Neural cell (in vitro differentiated cells): ENCODE data around the gene CTXND1.

Experiments
- CTCF ChIP-seq: fragments of 450-650 bp; IDR thresholded peaks from 2 replicates; pipeline ENCODE4 v1.5.1; 2014; ENCODE audit warnings: antibody characterized with exemption, mild to moderate bottlenecking, moderate library complexity; ENCODE audit not compliant: poor library complexity, severe bottlenecking
- EP300 ChIP-seq: fragments of 450-650 bp; conservative IDR thresholded peaks from 2 replicates; pipeline ENCODE4 v1.6.1; 2014; ENCODE audit warnings: antibody characterized with exemption, mild to moderate bottlenecking, moderate library complexity; ENCODE audit not compliant: poor library complexity, severe bottlenecking
- EZH2 ChIP-seq: fragments of 200-600, 300-800 bp; shearing (Covaris generic), sonication (generic); IDR thresholded peaks from 2 replicates; pipeline ENCODE4 v1.6.1; 2014; ENCODE audit warnings: antibody characterized with exemption, low read length, borderline replicate concordance, mild to moderate bottlenecking; ENCODE audit not compliant: insufficient read depth, poor library complexity, severe bottlenecking
- POLR2AphosphoS5 ChIP-seq: IDR thresholded peaks from 2 replicates; pipeline ENCODE4 v1.6.1; 2012
- RAD21 ChIP-seq: fragments of 450-650 bp; conservative IDR thresholded peaks from 2 replicates; pipeline ENCODE4 v1.6.1; 2014; ENCODE audit warnings: antibody characterized with exemption, mild to moderate bottlenecking, moderate library complexity
- REST ChIP-seq: IDR thresholded peaks from 2 replicates; pipeline ENCODE4 v1.6.1; 2012; ENCODE audit warnings: borderline replicate concordance
- TAF1 ChIP-seq: IDR thresholded peaks from 2 replicates; pipeline ENCODE4 v1.6.1; 2012; ENCODE audit warnings: low read depth

- TF ChIP-seq CTCF (no peak), EP300 (no peak), TAF1 (no peak), EZH2 (no peak), RAD21 (no peak), POLR2AphosphoS5 (no peak), REST (no peak)
These were observed 50.6 kb downstream of the CTXND1 start for GRCh38 chr15:80201256-80202015.
